GM10266 (cell line): ENCODE results near the gene MRM2.

Source experiments
- DNase-seq: peaks from one replicate; pipeline ENCODE4 v3.0.0; 2012; ENCODE audit errors: extremely low spot score
- TF ChIP-seq, protein P1 (sequence below): IDR thresholded peaks from 2 replicates; pipeline ENCODE4 v1.5.1; 2012; ENCODE audit warnings: mild to moderate bottlenecking, low read depth; ENCODE audit not compliant: control insufficient read depth, insufficient read depth; ENCODE audit errors: missing control alignments

MRM2 gene

GRCh38 chr7:2257651-2258050, 15.6 kb upstream of the MRM2 start:
- TF ChIP-seq, protein P1, sequence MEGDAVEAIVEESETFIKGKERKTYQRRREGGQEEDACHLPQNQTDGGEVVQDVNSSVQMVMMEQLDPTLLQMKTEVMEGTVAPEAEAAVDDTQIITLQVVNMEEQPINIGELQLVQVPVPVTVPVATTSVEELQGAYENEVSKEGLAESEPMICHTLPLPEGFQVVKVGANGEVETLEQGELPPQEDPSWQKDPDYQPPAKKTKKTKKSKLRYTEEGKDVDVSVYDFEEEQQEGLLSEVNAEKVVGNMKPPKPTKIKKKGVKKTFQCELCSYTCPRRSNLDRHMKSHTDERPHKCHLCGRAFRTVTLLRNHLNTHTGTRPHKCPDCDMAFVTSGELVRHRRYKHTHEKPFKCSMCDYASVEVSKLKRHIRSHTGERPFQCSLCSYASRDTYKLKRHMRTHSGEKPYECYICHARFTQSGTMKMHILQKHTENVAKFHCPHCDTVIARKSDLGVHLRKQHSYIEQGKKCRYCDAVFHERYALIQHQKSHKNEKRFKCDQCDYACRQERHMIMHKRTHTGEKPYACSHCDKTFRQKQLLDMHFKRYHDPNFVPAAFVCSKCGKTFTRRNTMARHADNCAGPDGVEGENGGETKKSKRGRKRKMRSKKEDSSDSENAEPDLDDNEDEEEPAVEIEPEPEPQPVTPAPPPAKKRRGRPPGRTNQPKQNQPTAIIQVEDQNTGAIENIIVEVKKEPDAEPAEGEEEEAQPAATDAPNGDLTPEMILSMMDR = no peak
- DNase-seq = no peak

DNA sequence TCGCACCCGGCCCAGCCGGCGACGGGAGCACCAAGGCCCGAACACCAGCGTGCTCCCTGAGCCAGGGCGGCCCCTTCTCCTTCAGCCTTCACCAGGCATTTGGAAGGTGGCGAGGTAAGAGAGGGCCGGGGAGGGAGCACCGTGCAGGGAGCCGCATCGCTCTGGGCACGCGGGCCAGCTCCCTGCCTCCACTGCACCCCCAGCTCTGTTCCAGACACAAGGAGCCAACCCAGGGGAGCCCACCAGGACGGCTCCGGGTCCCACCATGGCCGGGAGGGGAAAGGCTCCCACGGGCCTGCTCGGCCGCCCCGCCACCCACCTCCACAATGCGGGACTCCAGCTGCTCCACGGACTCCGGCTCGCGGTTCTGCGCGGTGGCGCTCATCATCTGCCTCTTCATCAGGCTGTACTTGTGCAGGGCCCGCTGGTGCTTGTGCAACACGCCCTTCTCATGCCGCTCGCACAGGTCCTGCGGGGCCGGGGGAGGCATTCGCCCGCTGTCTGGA, 15.1 kb upstream of the MRM2 start:
- DNase-seq = no peak
- TF ChIP-seq, protein P1 = no peak

GRCh38 chr7:2256306-2257045, 14.5 kb upstream of the MRM2 start:
- TF ChIP-seq, protein P1 = no peak
- DNase-seq = no peak

DNA sequence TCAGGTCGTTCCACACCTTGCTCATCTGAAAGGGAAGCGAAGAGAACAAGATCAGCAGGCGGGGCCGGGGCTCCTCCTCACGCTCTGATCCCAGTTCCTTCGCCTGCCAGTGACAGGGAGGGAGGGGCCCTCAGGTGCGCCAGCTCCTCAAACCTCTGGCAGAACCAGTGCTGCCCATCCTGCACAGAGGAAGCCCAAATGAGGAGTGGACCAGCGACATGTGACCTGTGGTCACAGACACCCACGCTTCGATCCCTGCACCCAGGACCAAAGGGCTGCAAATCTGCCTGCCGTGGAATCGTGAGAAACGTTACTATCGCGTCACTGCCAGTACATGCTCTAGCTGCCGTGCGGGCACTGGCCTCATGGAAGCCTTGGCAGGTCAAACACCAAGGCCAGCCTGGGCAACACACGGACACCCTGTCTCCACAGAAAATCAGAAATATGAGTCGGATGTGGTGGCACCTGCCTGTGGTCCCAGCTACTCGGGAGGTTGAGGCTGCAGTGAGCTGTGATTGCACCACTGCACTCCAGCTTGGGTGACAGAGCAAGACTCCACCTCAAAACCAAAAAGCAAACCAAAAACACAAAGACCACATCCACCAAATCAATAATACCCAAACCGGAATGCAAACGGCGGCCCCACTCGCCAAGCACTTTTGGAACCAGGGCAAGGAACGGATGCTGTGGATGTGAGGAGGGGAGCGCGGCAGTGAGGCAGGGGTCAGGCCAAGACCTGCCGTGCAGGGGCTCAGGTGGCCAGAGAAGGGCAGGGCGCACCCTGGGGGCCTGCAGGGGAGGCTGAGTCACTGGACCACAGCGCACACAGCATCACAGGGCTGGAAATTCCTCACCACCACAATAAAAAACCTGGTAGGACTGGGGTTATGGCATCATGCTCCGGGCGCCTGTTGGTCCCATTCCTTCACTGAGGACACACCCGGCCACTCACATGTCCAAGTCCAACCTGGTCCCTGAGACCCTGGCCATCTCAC, 13.4 kb upstream of the MRM2 start:
- TF ChIP-seq, protein P1 = no peak
- no peak for DNase-seq

GRCh38 chr7:2254429-2255144, 12.6 kb upstream of the MRM2 start:
- DNase-seq = no peak

DNA sequence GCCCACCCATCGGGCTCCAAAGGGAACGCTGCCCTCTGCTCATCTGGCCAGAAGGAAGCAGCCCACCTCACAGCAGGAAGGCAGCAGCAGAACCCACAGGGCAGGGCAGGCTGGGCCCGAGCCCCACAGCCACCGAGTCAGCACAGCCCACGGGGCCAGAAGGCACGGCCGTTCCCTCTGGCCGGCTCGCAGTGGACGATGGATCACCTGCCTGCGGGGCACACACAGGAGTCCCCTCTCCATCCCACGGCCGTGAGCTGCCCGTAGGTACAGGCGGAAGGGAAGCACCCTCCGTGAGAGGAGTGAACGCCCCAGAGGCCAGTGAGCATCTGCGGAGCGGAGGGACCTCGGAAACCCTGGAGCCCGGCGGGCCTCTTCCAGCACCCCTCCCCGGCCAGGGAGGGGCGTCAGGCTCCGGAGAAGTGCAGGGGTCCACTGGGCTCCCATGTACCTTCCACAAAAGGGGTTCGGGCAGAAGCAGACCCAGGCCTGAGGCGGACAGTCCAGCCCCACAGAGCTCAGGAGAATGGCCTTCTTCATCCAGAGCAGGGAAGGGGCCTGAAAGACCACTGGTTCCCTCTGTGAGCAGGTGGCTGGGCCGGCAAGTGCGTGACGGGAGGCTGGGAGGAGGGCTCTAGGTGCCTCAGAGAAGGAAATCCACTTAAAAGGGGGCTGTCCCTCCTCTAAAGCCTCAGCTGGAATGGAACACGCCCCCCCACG, 11.7 kb upstream of the MRM2 start:
- TF ChIP-seq, protein P1 = no peak
- DNase-seq = no peak

More at GRCh38 chr7:2254429-2255144, 12.6 kb upstream of the MRM2 start:
- TF ChIP-seq, protein P1 = no peak
